Left ventricle myocardium inferior (tissue), 1 donor: ENCODE data around the gene WSB1. TPM values are rescaled to one million over a fixed set of nuclear protein-coding genes. Genes with fewer than 3 reads are reported as not detected.
"Not testable (repeated sequence)": the region's sequence is repeated elsewhere in the genome, so short reads cannot be mapped to it uniquely, and the experiment has no call there.

Experiments
- DNase-seq: peaks from one replicate; pipeline ENCODE4 v3.0.0-alpha.2; 2020
- H3K27ac ChIP-seq: fragments of 200-600 bp; replicated peaks from 2 replicates; pipeline ENCODE4 v1.8.0; 2021
- H3K27me3 ChIP-seq: fragments of 200-600 bp; 2 replicates; pipeline ENCODE4 v1.8.0; 2021; ENCODE audit warnings: low read depth
- H3K36me3 ChIP-seq: fragments of 200-600 bp; 2 replicates; pipeline ENCODE4 v1.8.0; 2021
- H3K4me1 ChIP-seq: fragments of 200-600 bp; 2 replicates; pipeline ENCODE4 v1.8.0; 2021
- H3K4me3 ChIP-seq: fragments of 200-600 bp; 2 replicates; pipeline ENCODE4 v1.8.0; 2021; ENCODE audit warnings: mild to moderate bottlenecking, moderate library complexity
- H3K9me3 ChIP-seq: fragments of 200-600 bp; replicated peaks from 2 replicates; pipeline ENCODE4 v1.8.0; 2021
- CTCF ChIP-seq: fragments of 200-600 bp; IDR thresholded peaks from 2 replicates; pipeline ENCODE4 v1.8.0; 2021; ENCODE audit warnings: antibody characterized with exemption, mild to moderate bottlenecking, borderline replicate concordance
- intact Hi-C: fragments of 100-400 bp; cut with micrococcal nuclease; formaldehyde crosslinking; loops from one replicate; pipeline ENCODE4 v1.11.0; 2022
- total RNA-seq: library from RNA; stranded (reverse); fragmentation: NEBNext Ultra II Directional; extraction: Animal tissue kit (Norgen Biotek cat#: 25700); gene quantifications from one replicate; pipeline ENCODE4 v1.2.1, GENCODE V29; 2021
- donor health status: DM: no; HTN: yes; CAD: no; lungs with severe emphysema.

The WSB1 gene
- total RNA-seq, 1 donor from 2014 or later, result 53.3 TPM

GRCh38 chr17:27268394-27269085 is 25.4 kb upstream of the WSB1 start:
- intact Hi-C loops, result no loop called here
- no peak for DNase-seq
- Histone ChIP-seq H3K36me3 (no peaks in the 10 kb centered on the region), H3K27me3 (no peaks in the 10 kb centered on the region), H3K4me1 (peaks cover 25% of the 10 kb centered on the region), H3K9me3 (no peaks in the 10 kb centered on the region), H3K27ac (no peak overlapping the region), H3K4me3 (no peak overlapping the region)
- TF ChIP-seq CTCF, result no peak

- Histone ChIP-seq H3K9me3 (no peaks in the 10 kb centered on the region), H3K27ac (no peak overlapping the region), H3K27me3 (no peaks in the 10 kb centered on the region), H3K36me3 (no peaks in the 10 kb centered on the region), H3K4me3 (no peak overlapping the region), H3K4me1 (peaks cover 19% of the 10 kb centered on the region)
- DNase-seq, result no peak
- intact Hi-C loops, result no loop called here
- TF ChIP-seq CTCF, result no peak
Observed at GRCh38 chr17:27269201-27269600, 24.7 kb upstream of the WSB1 start.

GRCh38 chr17:27269974-27270373 is 23.9 kb upstream of the WSB1 start:
- H3K4me3 ChIP-seq, result no peak overlapping the region
- DNase-seq, result no peak
- intact Hi-C loops, result no loop called here
- no peaks in the 10 kb centered on the region for H3K27me3 ChIP-seq
- peaks cover 11% of the 10 kb centered on the region for H3K4me1 ChIP-seq
- TF ChIP-seq CTCF, result no peak
- H3K36me3 ChIP-seq, result no peaks in the 10 kb centered on the region
- H3K27ac ChIP-seq, result no peak overlapping the region
- no peaks in the 10 kb centered on the region for H3K9me3 ChIP-seq

- H3K4me3 ChIP-seq, result no peak overlapping the region
- no peaks in the 10 kb centered on the region for H3K4me1 ChIP-seq
- TF ChIP-seq CTCF, result no peak
- no peaks in the 10 kb centered on the region for H3K9me3 ChIP-seq
- H3K27ac ChIP-seq, result no peak overlapping the region
- no peaks in the 10 kb centered on the region for H3K27me3 ChIP-seq
- no peak for DNase-seq
- intact Hi-C loops, result no loop called here
- H3K36me3 ChIP-seq, result no peaks in the 10 kb centered on the region
Observed at GRCh38 chr17:27276653-27277156, 17.2 kb upstream of the WSB1 start.

DNA sequence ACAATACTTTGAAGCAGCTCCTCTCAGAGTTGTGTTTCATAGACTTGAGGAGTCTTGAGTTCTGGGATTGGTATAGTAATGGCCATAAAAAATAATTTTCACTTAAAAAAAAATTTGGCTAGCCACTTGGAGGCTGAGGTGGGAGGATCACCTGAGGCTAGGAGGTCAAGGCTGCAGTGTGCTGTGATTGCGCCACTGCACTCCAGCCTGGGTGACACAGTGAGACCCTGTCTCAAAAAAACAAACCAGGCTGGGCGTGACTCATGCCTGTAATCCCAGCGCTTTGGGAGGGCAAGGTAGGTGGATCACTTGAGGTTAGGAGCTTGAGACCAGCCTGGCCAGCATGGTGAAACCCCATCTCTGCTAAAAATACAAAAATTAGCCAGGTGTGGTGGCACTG is 14.8 kb upstream of the WSB1 start:
- H3K36me3 ChIP-seq, intact Hi-C loops, H3K4me3 ChIP-seq, DNase-seq, H3K27ac ChIP-seq, H3K9me3 ChIP-seq, H3K27me3 ChIP-seq: not testable (repeated sequence)
- peaks cover 17% of the 10 kb centered on the region for H3K4me1 ChIP-seq

- Histone ChIP-seq H3K27me3 (no peaks in the 10 kb centered on the region), H3K4me3 (no peak overlapping the region), H3K9me3 (no peaks in the 10 kb centered on the region), H3K4me1 (peaks cover 31% of the 10 kb centered on the region), H3K27ac (no peak overlapping the region), H3K36me3 (no peaks in the 10 kb centered on the region)
- TF ChIP-seq CTCF, result no peak
- intact Hi-C loops, result no loop called here
- DNase-seq, result no peak
Observed at GRCh38 chr17:27280527-27280926, 13.4 kb upstream of the WSB1 start.
